ENCODE measurements around the gene OCA2. TPM values are rescaled to one million over a fixed set of nuclear protein-coding genes. Genes with fewer than 3 reads are reported as not detected.
"Not testable (repeated sequence)": the region's sequence is repeated elsewhere in the genome, so short reads cannot be mapped to it uniquely, and the experiment has no call there.

OCA2 gene
- 10 to 100 TPM in 1 of 2 donors, 1 to 10 TPM in 1; 3.9 to 23.0 TPM for total RNA-seq
- under 1 TPM; 0.49 to 0.71 TPM for polyA plus RNA-seq
- long read RNA-seq, donor 1 = 0 reads
- long read RNA-seq, donor 2 = 0 reads
- long read RNA-seq, donor 3, partial matches to known transcripts = 0 of 1 reads
- long read RNA-seq, donor 3, other reads (novel, unspliced or antisense) = 0 of 1 reads
- long read RNA-seq, donor 4 = 0 reads
- long read RNA-seq, donor 5 = 0 reads

- TF ChIP-seq, protein P1, sequence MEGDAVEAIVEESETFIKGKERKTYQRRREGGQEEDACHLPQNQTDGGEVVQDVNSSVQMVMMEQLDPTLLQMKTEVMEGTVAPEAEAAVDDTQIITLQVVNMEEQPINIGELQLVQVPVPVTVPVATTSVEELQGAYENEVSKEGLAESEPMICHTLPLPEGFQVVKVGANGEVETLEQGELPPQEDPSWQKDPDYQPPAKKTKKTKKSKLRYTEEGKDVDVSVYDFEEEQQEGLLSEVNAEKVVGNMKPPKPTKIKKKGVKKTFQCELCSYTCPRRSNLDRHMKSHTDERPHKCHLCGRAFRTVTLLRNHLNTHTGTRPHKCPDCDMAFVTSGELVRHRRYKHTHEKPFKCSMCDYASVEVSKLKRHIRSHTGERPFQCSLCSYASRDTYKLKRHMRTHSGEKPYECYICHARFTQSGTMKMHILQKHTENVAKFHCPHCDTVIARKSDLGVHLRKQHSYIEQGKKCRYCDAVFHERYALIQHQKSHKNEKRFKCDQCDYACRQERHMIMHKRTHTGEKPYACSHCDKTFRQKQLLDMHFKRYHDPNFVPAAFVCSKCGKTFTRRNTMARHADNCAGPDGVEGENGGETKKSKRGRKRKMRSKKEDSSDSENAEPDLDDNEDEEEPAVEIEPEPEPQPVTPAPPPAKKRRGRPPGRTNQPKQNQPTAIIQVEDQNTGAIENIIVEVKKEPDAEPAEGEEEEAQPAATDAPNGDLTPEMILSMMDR (IDR thresholded peaks at IDR 0.05; ENCODE audit: control extremely low read depth, extremely low read depth) = no peak
- Histone ChIP-seq H3K4me3 (no peak within 1 kb of the TSS), H3K27ac (ENCODE audit: low read depth in 1 of 2, low read length in 1 of 2) (peak within 1 kb of the TSS in 1 of 2 donors; percentile 24), H3K9ac (ENCODE audit: insufficient read depth in 1 of 2, low read length in 2 of 2) (peak within 1 kb of the TSS in 1 of 2 donors; percentile 27), H3K36me3 (ENCODE audit: control insufficient read depth in 4 of 4, insufficient read depth in 4 of 4, low read length in 4 of 4) (no peaks in the 10 kb centered on the region), H3K9me3 (ENCODE audit: control insufficient read depth in 4 of 4, insufficient read depth in 3 of 4, low read length in 3 of 4) (peaks cover 0 to 5% (median 0%) of the 10 kb centered on the region in 4 donors), H3K4me1 (ENCODE audit: control insufficient read depth in 5 of 5, insufficient read depth in 5 of 5, low read length in 5 of 5) (peaks cover 0 to 51% (median 13%) of the 10 kb centered on the region in 5 donors), H3K27me3 (ENCODE audit: control insufficient read depth in 3 of 3, insufficient read depth in 3 of 3, low read length in 2 of 3) (peaks cover 0 to 13% (median 0%) of the 10 kb centered on the region in 3 donors)
- ATAC-seq (ENCODE audit: insufficient read depth, low FRiP score) (peak; percentile 39), DNase-seq (peak; percentile 87 to 92 (median 88))
- WGBS, 2 donors = 4 to 8% methylated on average over 36 to 52 of the region's 52 CpGs
These were observed at the start of gene OCA2 for GRCh38 chr15:28098766-28099554. Gene OCA2 (minus strand): TSS chr15:28099315. CDS start chr15:28081874, 17,441 bp downstream.

GRCh38 chr15:28147801-28148200 is 48.7 kb upstream of the OCA2 start:
- 92 to 95% methylated on average over 3 of the region's 3 CpGs for WGBS, 2 donors
- H3K36me3 ChIP-seq (ENCODE audit: control insufficient read depth in 4 of 4, insufficient read depth in 4 of 4, low read length in 4 of 4) = peaks cover 16 to 29% (median 26%) of the 10 kb centered on the region in 4 donors
- H3K4me3 ChIP-seq = no peak overlapping the region
- no peaks in the 10 kb centered on the region for H3K27me3 ChIP-seq (ENCODE audit: control insufficient read depth in 3 of 3, insufficient read depth in 3 of 3, low read length in 2 of 3)
- TF ChIP-seq, protein P1 (IDR thresholded peaks at IDR 0.05; ENCODE audit: control extremely low read depth, extremely low read depth) = no peak
- ATAC-seq (ENCODE audit: insufficient read depth, low FRiP score) (no peak), DNase-seq (no peak)
- no peak overlapping the region for H3K9ac ChIP-seq (ENCODE audit: insufficient read depth in 1 of 2, low read length in 2 of 2)
- peaks cover 0 to 8% (median under 1%) of the 10 kb centered on the region in 4 donors for H3K9me3 ChIP-seq (ENCODE audit: control insufficient read depth in 4 of 4, insufficient read depth in 3 of 4, low read length in 3 of 4)
- no peaks in the 10 kb centered on the region for H3K4me1 ChIP-seq (ENCODE audit: control insufficient read depth in 5 of 5, insufficient read depth in 5 of 5, low read length in 5 of 5)
- H3K27ac ChIP-seq (ENCODE audit: low read depth in 1 of 2, low read length in 1 of 2) = no peak overlapping the region

DNA sequence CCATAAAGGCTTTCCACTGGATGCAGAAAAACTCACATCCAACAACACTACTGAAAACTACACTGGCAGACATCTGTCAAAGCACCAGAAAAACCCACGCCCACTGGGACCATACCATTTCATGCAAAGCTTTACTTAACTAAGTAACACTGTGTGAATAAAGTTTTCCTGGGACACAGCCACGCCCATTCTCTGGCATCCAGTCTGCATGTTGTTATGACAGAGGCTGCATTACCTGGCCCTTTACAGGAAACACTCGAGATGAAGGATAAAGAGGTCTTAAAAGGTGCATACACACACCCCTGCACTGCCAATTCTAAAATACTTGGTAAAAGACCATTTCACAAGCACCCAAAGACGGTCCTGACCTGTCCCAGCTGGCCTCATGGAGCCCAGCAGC is 46.3 kb upstream of the OCA2 start:
- not testable (repeated sequence) for H3K4me1 ChIP-seq (ENCODE audit: control insufficient read depth in 5 of 5, insufficient read depth in 5 of 5, low read length in 5 of 5); H3K27ac ChIP-seq (ENCODE audit: low read depth in 1 of 2, low read length in 1 of 2); H3K9ac ChIP-seq (ENCODE audit: insufficient read depth in 1 of 2, low read length in 2 of 2); H3K9me3 ChIP-seq (ENCODE audit: control insufficient read depth in 4 of 4, insufficient read depth in 3 of 4, low read length in 3 of 4); H3K4me3 ChIP-seq; DNase-seq; ATAC-seq (ENCODE audit: insufficient read depth, low FRiP score); H3K27me3 ChIP-seq (ENCODE audit: control insufficient read depth in 3 of 3, insufficient read depth in 3 of 3, low read length in 2 of 3)
- 88 to 95% methylated on average over 4 of the region's 4 CpGs for WGBS, 2 donors
- H3K36me3 ChIP-seq (ENCODE audit: control insufficient read depth in 4 of 4, insufficient read depth in 4 of 4, low read length in 4 of 4) = peaks cover 5 to 32% (median 29%) of the 10 kb centered on the region in 4 donors

DNA sequence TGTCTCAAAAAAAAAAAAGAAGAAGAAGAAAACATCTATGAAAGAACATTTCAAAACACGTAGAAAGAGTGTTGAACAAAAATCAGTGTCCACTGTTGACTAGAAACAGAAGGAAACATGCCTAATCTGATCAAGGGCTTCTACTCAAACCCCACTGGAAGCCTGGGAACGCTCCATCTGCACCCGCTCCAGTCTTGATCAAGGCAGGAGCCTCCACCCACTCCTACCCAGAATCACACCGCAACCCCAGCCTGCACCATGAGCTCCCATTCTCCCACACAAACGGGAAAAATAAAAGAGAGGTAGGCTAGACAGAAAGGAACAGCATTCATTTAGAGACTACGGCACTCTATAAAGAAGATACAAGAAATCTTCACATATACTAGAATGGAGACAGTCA is 40.9 kb upstream of the OCA2 start:
- WGBS, 2 donors = 87 to 99% methylated on average over 6 of the region's 6 CpGs

GRCh38 chr15:28137408-28138039 is 38.4 kb upstream of the OCA2 start:
- not testable (repeated sequence) for H3K27me3 ChIP-seq (ENCODE audit: control insufficient read depth in 3 of 3, insufficient read depth in 3 of 3, low read length in 2 of 3); H3K4me1 ChIP-seq (ENCODE audit: control insufficient read depth in 5 of 5, insufficient read depth in 5 of 5, low read length in 5 of 5); DNase-seq; H3K9ac ChIP-seq (ENCODE audit: insufficient read depth in 1 of 2, low read length in 2 of 2); H3K27ac ChIP-seq (ENCODE audit: low read depth in 1 of 2, low read length in 1 of 2); ATAC-seq (ENCODE audit: insufficient read depth, low FRiP score); H3K4me3 ChIP-seq; H3K9me3 ChIP-seq (ENCODE audit: control insufficient read depth in 4 of 4, insufficient read depth in 3 of 4, low read length in 3 of 4)
- H3K36me3 ChIP-seq (ENCODE audit: control insufficient read depth in 4 of 4, insufficient read depth in 4 of 4, low read length in 4 of 4) = peaks cover 8 to 30% (median 14%) of the 10 kb centered on the region in 4 donors
- WGBS, 2 donors = 76 to 84% methylated on average over 9 of the region's 9 CpGs

More for the DNA sequence above, 40.9 kb upstream of the OCA2 start:
- H3K27me3 ChIP-seq (ENCODE audit: control insufficient read depth in 3 of 3, insufficient read depth in 3 of 3, low read length in 2 of 3) = no peaks in the 10 kb centered on the region
- H3K27ac ChIP-seq (ENCODE audit: low read depth in 1 of 2, low read length in 1 of 2) = no peak overlapping the region
- TF ChIP-seq, protein P1 (IDR thresholded peaks at IDR 0.05; ENCODE audit: control extremely low read depth, extremely low read depth) = no peak
- H3K9me3 ChIP-seq (ENCODE audit: control insufficient read depth in 4 of 4, insufficient read depth in 3 of 4, low read length in 3 of 4) = no peaks in the 10 kb centered on the region
- H3K36me3 ChIP-seq (ENCODE audit: control insufficient read depth in 4 of 4, insufficient read depth in 4 of 4, low read length in 4 of 4) = peaks cover 7 to 32% (median 27%) of the 10 kb centered on the region in 4 donors
- DNase-seq (no peak), ATAC-seq (ENCODE audit: insufficient read depth, low FRiP score) (no peak)
- H3K4me3 ChIP-seq = no peak overlapping the region
- H3K4me1 ChIP-seq (ENCODE audit: control insufficient read depth in 5 of 5, insufficient read depth in 5 of 5, low read length in 5 of 5) = no peaks in the 10 kb centered on the region
- no peak overlapping the region for H3K9ac ChIP-seq (ENCODE audit: insufficient read depth in 1 of 2, low read length in 2 of 2)

Measured in lung (tissue), 16 donors.